NT2/D1 (cell line): Measurements from ENCODE around the gene MPRIP.

Source experiments
- SUZ12 ChIP-seq: IDR thresholded peaks from 2 replicates; pipeline ENCODE4 v1.6.1; 2011; ENCODE audit not compliant: insufficient read length, insufficient read depth; ENCODE audit errors: extremely low read depth
- YY1 ChIP-seq: IDR thresholded peaks from 2 replicates; pipeline ENCODE4 v1.6.1; 2011; ENCODE audit not compliant: insufficient read length, insufficient read depth
- ZNF274 ChIP-seq: IDR thresholded peaks from 2 replicates; pipeline ENCODE4 v1.6.1; 2011; ENCODE audit warnings: mild to moderate bottlenecking, low read depth, low read length

DNA sequence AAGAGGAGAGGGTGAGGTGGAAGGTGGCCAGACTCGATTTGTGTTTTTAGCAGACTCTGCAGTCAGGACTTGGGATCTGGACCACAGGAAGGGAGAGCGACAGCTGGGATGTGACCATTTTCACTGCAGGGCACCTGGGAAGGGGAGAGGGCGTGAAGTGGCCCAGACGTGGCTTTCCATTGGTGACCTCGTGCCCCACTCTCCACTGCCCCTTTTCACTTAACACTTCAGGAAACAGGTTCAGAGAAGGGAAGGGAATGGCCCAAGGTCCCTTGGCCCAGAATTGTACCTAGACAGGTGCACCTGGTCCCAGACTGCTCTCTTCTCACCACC is 22.9 kb upstream of the MPRIP start:
- no peak for TF ChIP-seq SUZ12
- no peak for TF ChIP-seq YY1
- TF ChIP-seq ZNF274 = no peak
